ENCODE measurements around the gene USP3.

DNA sequence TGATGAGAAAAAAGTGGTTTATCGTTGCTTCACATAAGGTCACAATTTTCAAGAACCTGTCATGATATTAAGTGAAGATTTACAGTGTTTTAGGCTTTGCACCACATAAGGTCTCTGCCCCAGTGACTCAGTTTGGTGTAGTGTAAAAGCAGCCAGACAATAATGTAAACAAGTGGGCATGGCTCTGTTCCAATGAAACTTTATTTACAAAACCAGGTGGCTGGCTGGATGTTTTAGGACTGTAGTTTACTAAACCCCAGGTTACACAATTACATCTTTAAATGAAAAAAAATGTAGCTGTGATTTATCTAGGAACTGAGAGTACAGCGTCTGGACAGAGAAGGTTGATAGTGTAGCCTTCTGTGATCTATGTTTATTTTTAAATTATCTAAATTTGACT, 83.1 kb downstream of the USP3 start:
- TF ChIP-seq, protein P1, sequence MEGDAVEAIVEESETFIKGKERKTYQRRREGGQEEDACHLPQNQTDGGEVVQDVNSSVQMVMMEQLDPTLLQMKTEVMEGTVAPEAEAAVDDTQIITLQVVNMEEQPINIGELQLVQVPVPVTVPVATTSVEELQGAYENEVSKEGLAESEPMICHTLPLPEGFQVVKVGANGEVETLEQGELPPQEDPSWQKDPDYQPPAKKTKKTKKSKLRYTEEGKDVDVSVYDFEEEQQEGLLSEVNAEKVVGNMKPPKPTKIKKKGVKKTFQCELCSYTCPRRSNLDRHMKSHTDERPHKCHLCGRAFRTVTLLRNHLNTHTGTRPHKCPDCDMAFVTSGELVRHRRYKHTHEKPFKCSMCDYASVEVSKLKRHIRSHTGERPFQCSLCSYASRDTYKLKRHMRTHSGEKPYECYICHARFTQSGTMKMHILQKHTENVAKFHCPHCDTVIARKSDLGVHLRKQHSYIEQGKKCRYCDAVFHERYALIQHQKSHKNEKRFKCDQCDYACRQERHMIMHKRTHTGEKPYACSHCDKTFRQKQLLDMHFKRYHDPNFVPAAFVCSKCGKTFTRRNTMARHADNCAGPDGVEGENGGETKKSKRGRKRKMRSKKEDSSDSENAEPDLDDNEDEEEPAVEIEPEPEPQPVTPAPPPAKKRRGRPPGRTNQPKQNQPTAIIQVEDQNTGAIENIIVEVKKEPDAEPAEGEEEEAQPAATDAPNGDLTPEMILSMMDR (IDR thresholded peaks at IDR 0.05; ENCODE audit: low read depth, low read length, poor library complexity, severe bottlenecking): no peak
- no peak for TF ChIP-seq EZH2phosphoT487 (IDR thresholded peaks at IDR 0.05; ENCODE audit: borderline replicate concordance, low read length)

All from DOHH2 (cell line).